Measurements from ENCODE around the gene ZFP1.

GRCh38 chr16:75193265-75193650 is 44.9 kb downstream of the ZFP1 start:
- no peak for TF ChIP-seq POLR2AphosphoS5 (IDR thresholded peaks at IDR 0.05; ENCODE audit: low read depth, low read length)
- TF ChIP-seq POLR2A (IDR thresholded peaks at IDR 0.05; ENCODE audit: low read depth, low read length): no peak

Measured in GM12891 (cell line).